ENCODE data around the gene RTN4RL1.

RTN4RL1 gene

GRCh38 chr17:2049333-2050299 lies 24.5 kb upstream of the RTN4RL1 start:
- H3K27ac ChIP-seq, result peak overlapping the region; percentile 48
- no peak for TF ChIP-seq CTCF (conservative IDR thresholded peaks at IDR 0.05)
- peak; percentile 29; the same call in 1 of the 2 replicates for TF ChIP-seq ZFX (IDR thresholded peaks at IDR 0.05)

GRCh38 chr17:2048805-2049204 lies 23.7 kb upstream of the RTN4RL1 start:
- no peak overlapping the region for H3K27ac ChIP-seq
- TF ChIP-seq CTCF (conservative IDR thresholded peaks at IDR 0.05) (no peak), ZFX (IDR thresholded peaks at IDR 0.05) (no peak)

- TF ChIP-seq CTCF (conservative IDR thresholded peaks at IDR 0.05) (no peak), ZFX (IDR thresholded peaks at IDR 0.05) (no peak)
- H3K27ac ChIP-seq, result no peak overlapping the region
Measured at GRCh38 chr17:2047590-2047989, 22.5 kb upstream of the RTN4RL1 start.

- TF ChIP-seq ZFX (IDR thresholded peaks at IDR 0.05), result no peak
- TF ChIP-seq CTCF (conservative IDR thresholded peaks at IDR 0.05), result no peak
- no peak overlapping the region for H3K27ac ChIP-seq
Measured at GRCh38 chr17:2044263-2044894, 19.2 kb upstream of the RTN4RL1 start.

GRCh38 chr17:2043785-2044184 lies 18.7 kb upstream of the RTN4RL1 start:
- no peak overlapping the region for H3K27ac ChIP-seq
- TF ChIP-seq ZFX (IDR thresholded peaks at IDR 0.05) (no peak), CTCF (conservative IDR thresholded peaks at IDR 0.05) (no peak)

GRCh38 chr17:2042933-2043332 lies 17.8 kb upstream of the RTN4RL1 start:
- H3K27ac ChIP-seq, result peak overlapping the region; percentile 85
- TF ChIP-seq ZFX (IDR thresholded peaks at IDR 0.05), result no peak
- TF ChIP-seq CTCF (conservative IDR thresholded peaks at IDR 0.05), result no peak

- peak overlapping the region; percentile 85 for H3K27ac ChIP-seq
- no peak for TF ChIP-seq CTCF (conservative IDR thresholded peaks at IDR 0.05)
- no peak; the same call in 1 of the 2 replicates for TF ChIP-seq ZFX (IDR thresholded peaks at IDR 0.05)
Measured at GRCh38 chr17:2042390-2042847, 17.3 kb upstream of the RTN4RL1 start.

All from C4-2B (cell line).